H1 (cell line): ENCODE data around the gene ZC3H14. TPM values are rescaled to one million over a fixed set of nuclear protein-coding genes. Genes with fewer than 3 reads are reported as not detected.

ENCODE experiments used
- CTCF ChIA-PET: fragments of 300-600 bp; sonication (Branson Sonifier 250); formaldehyde crosslinking; loops from one replicate; lab custom pipeline; 2021; ENCODE audit not compliant: partially characterized antibody; lab: Charles Lee
- POLR2A ChIA-PET: fragments of 300-600 bp; sonication (Branson Sonifier 250); formaldehyde crosslinking; loops from one replicate; lab custom pipeline; 2021; ENCODE audit warnings: inconsistent platforms; ENCODE audit not compliant: partially characterized antibody; lab: Charles Lee
- DNase-seq, 2 experiments: peaks; one replicate each; pipeline versions ENCODE4 v3.0.0 to v3.0.0-alpha.2; 2010 to 2022; ENCODE audit warnings: low spot score in 2 of 2, low read depth in 1 of 2, mixed read lengths in 1 of 2
- FAIRE-seq: peaks from 2 replicates; lab custom pipeline; 2011; peaks lifted over from hg19 to GRCh38; lab: Jason Lieb, UNC
- H2AFZ ChIP-seq: 2 replicates; pipeline ENCODE4 v1.8.1; 2012; ENCODE audit warnings: low read length, inconsistent platforms
- H2AK5ac ChIP-seq: 2 replicates; pipeline ENCODE4 v1.6.1; 2013; ENCODE audit warnings: low read depth, low read length
- H2BK120ac ChIP-seq: replicated peaks from 2 replicates; pipeline ENCODE3; 2013; ENCODE audit warnings: low read depth, low read length, inconsistent platforms
- H2BK12ac ChIP-seq: 2 replicates; pipeline ENCODE4 v1.6.1; 2013; ENCODE audit warnings: low read depth, low read length
- H2BK15ac ChIP-seq: 2 replicates; pipeline ENCODE4 v1.6.1; 2013; ENCODE audit warnings: low read length
- H2BK20ac ChIP-seq: 2 replicates; pipeline ENCODE4 v1.6.1; 2013; ENCODE audit warnings: low read length
- H2BK5ac ChIP-seq: 2 replicates; pipeline ENCODE4 v1.6.1; 2013; ENCODE audit warnings: low read depth, low read length
- H3K14ac ChIP-seq: 2 replicates; pipeline ENCODE4 v1.6.1; 2013; ENCODE audit warnings: inconsistent platforms; ENCODE audit not compliant: insufficient read length
- H3K18ac ChIP-seq: 2 replicates; pipeline ENCODE4 v1.6.1; 2013; ENCODE audit warnings: low read length; ENCODE audit errors: extremely low read depth
- H3K23ac ChIP-seq: 2 replicates; pipeline ENCODE4 v1.6.1; 2013; ENCODE audit warnings: inconsistent platforms; ENCODE audit not compliant: insufficient read length
- H3K23me2 ChIP-seq: 2 replicates; pipeline ENCODE4 v1.6.1; 2013; ENCODE audit warnings: low read depth, low read length
- H3K27ac ChIP-seq: 2 replicates; pipeline ENCODE4 v1.6.1; 2011; ENCODE audit warnings: low read depth, low read length, inconsistent platforms
- H3K27me3 ChIP-seq, 4 experiments: replicated peaks in 1 of 4; 1 replicate in 1 of 4; 2 replicates in 3 of 4; pipeline versions ENCODE4 v1.6.1 to v1.8.1; 2011 to 2013; ENCODE audit warnings: low read length in 3 of 4, mild to moderate bottlenecking in 3 of 4, inconsistent platforms in 2 of 4, mixed read lengths in 2 of 4, moderate library complexity in 1 of 4; ENCODE audit not compliant: control insufficient read depth in 3 of 4, insufficient read depth in 3 of 4; ENCODE audit errors: extremely low read depth in 1 of 4
- H3K36me3 ChIP-seq, 4 experiments: 2 replicates each; pipeline versions ENCODE4 v1.6.1 to v1.8.1; 2011 to 2013; ENCODE audit warnings: mild to moderate bottlenecking in 4 of 4, low read length in 3 of 4, moderate library complexity in 2 of 4, control low read depth in 1 of 4, inconsistent platforms in 1 of 4; ENCODE audit not compliant: insufficient read depth in 4 of 4, control insufficient read depth in 2 of 4
- H3K4ac ChIP-seq: replicated peaks from 2 replicates; pipeline ENCODE3; 2013; ENCODE audit warnings: low read length, low read depth, mixed read lengths, inconsistent platforms; ENCODE audit not compliant: insufficient read length
- H3K4me1 ChIP-seq, 4 experiments: replicated peaks in 1 of 4; 1 replicate in 1 of 4; 2 replicates in 3 of 4; pipeline versions ENCODE4 v1.6.1 to v1.8.1; 2011 to 2013; ENCODE audit warnings: low read length in 3 of 4, inconsistent platforms in 2 of 4, mixed read lengths in 1 of 4; ENCODE audit not compliant: insufficient read depth in 4 of 4, control insufficient read depth in 3 of 4
- H3K4me2 ChIP-seq, 2 experiments: 2 replicates each; pipeline versions ENCODE4 v1.6.1 to v1.8.1; 2011 to 2013; ENCODE audit warnings: low read depth in 2 of 2, low read length in 2 of 2, control low read depth in 1 of 2, inconsistent platforms in 1 of 2, mild to moderate bottlenecking in 1 of 2; ENCODE audit not compliant: insufficient read depth in 1 of 2
- H3K4me3 ChIP-seq, 4 experiments: fragments of 200-600, 300-600 bp in 1 of 4; sonication (generic), shearing (Covaris generic), sonication (Bioruptor Twin) in 1 of 4; 2 replicates each; pipeline versions ENCODE4 v1.5.1 to v1.8.1; 2011 to 2016; ENCODE audit warnings: low read length in 4 of 4, low read depth in 3 of 4, control low read depth in 2 of 4, inconsistent platforms in 2 of 4, mild to moderate bottlenecking in 2 of 4, mixed read lengths in 1 of 4, moderate library complexity in 1 of 4; ENCODE audit not compliant: insufficient read depth in 2 of 4; ENCODE audit errors: extremely low read depth in 1 of 4
- H3K56ac ChIP-seq: replicated peaks from 2 replicates; pipeline ENCODE3; 2013; ENCODE audit warnings: low read depth, mild to moderate bottlenecking, mixed read lengths, low read length, inconsistent platforms; ENCODE audit not compliant: insufficient read length
- H3K79me1 ChIP-seq: 2 replicates; pipeline ENCODE4 v1.6.1; 2013; ENCODE audit warnings: low read depth, low read length, control low read depth
- H3K79me2 ChIP-seq, 2 experiments: 2 replicates each; pipeline versions ENCODE4 v1.6.1 to v1.8.1; 2012 to 2013; ENCODE audit warnings: low read length in 2 of 2, mild to moderate bottlenecking in 2 of 2, inconsistent platforms in 1 of 2; ENCODE audit not compliant: insufficient read depth in 2 of 2, control insufficient read depth in 1 of 2
- H3K9ac ChIP-seq, 4 experiments: replicated peaks in 1 of 4; 1 replicate in 1 of 4; 2 replicates in 3 of 4; pipeline versions ENCODE4 v1.6.1 to v1.8.1; 2011 to 2013; ENCODE audit warnings: low read depth in 3 of 4, low read length in 3 of 4, control low read depth in 2 of 4, mild to moderate bottlenecking in 2 of 4, moderate library complexity in 2 of 4, inconsistent platforms in 1 of 4; ENCODE audit errors: extremely low read depth in 1 of 4
- H3K9me3 ChIP-seq, 2 experiments: 2 replicates each; pipeline versions ENCODE4 v1.6.1 to v1.8.1; 2012 to 2013; ENCODE audit warnings: mild to moderate bottlenecking in 2 of 2, moderate library complexity in 2 of 2, control low read depth in 1 of 2, inconsistent platforms in 1 of 2, low read depth in 1 of 2, low read length in 1 of 2, mixed read lengths in 1 of 2; ENCODE audit not compliant: insufficient read depth in 2 of 2
- H4K20me1 ChIP-seq, 2 experiments: replicated peaks in 1 of 2; 2 replicates each; pipeline versions ENCODE3 to v1.8.1; 2011 to 2013; ENCODE audit warnings: inconsistent platforms in 2 of 2, low read length in 2 of 2, mild to moderate bottlenecking in 1 of 2; ENCODE audit not compliant: insufficient read depth in 2 of 2, control insufficient read depth in 1 of 2
- H4K5ac ChIP-seq: 2 replicates; pipeline ENCODE4 v1.6.1; 2013; ENCODE audit warnings: low read length, low read depth, mixed read lengths, inconsistent platforms; ENCODE audit not compliant: insufficient read length
- H4K8ac ChIP-seq: 2 replicates; pipeline ENCODE4 v1.8.0; 2013; ENCODE audit warnings: mild to moderate bottlenecking, moderate library complexity, low read length, inconsistent platforms; ENCODE audit not compliant: insufficient read depth; ENCODE audit errors: extremely low read depth
- H4K91ac ChIP-seq: replicated peaks from 2 replicates; pipeline ENCODE3; 2013; ENCODE audit warnings: low read length, mixed read lengths, inconsistent platforms; ENCODE audit not compliant: insufficient read length
- BACH1 ChIP-seq: IDR thresholded peaks from 2 replicates; pipeline ENCODE4 v1.6.1; 2012; ENCODE audit warnings: low read length, improper control_type of control experiment
- BCL11A ChIP-seq, 2 experiments: IDR thresholded peaks; one replicate each; pipeline ENCODE4 v1.6.1; 2011; ENCODE audit warnings: low read depth in 2 of 2, low read length in 2 of 2, mild to moderate bottlenecking in 2 of 2
- CBX8 ChIP-seq: fragments of 300-800, 300-1000 bp; sonication (generic); IDR thresholded peaks from 2 replicates; pipeline ENCODE4 v1.7.1; 2016; ENCODE audit warnings: low read depth, low read length, borderline replicate concordance
- KDM4A ChIP-seq: IDR thresholded peaks from one replicate; pipeline ENCODE4 v1.7.1; 2012; ENCODE audit warnings: low read depth, mild to moderate bottlenecking, moderate library complexity, low read length, inconsistent platforms; ENCODE audit not compliant: severe bottlenecking
- NANOG ChIP-seq: IDR thresholded peaks from 2 replicates; pipeline ENCODE4 v1.6.1; 2011; ENCODE audit warnings: low read length, low read depth, mild to moderate bottlenecking, inconsistent platforms; ENCODE audit not compliant: insufficient read depth, poor library complexity, severe bottlenecking
- PHF8 ChIP-seq: fragments of 200-600 bp; sonication (generic); conservative IDR thresholded peaks from 2 replicates; pipeline ENCODE4 v1.7.1; 2012; ENCODE audit warnings: low read depth, mild to moderate bottlenecking, inconsistent platforms, low read length, moderate library complexity
- POLR2A ChIP-seq, 2 experiments: IDR thresholded peaks; 1 replicate in 1 of 2; 2 replicates in 1 of 2; pipeline ENCODE4 v1.6.1; 2011; ENCODE audit warnings: low read depth in 2 of 2, low read length in 2 of 2, mild to moderate bottlenecking in 2 of 2; ENCODE audit errors: control extremely low read depth in 1 of 2
- SUZ12 ChIP-seq: fragments of 200-600 bp; sonication (generic); IDR thresholded peaks from 2 replicates; pipeline ENCODE4 v1.6.1; 2012; ENCODE audit warnings: mild to moderate bottlenecking, inconsistent platforms, low read length, moderate library complexity, mixed read lengths
- ZNF274 ChIP-seq: IDR thresholded peaks from 2 replicates; pipeline ENCODE4 v1.7.0; 2012; ENCODE audit warnings: low read length, borderline replicate concordance; ENCODE audit errors: extremely low read depth
- WGBS, 2 experiments: shearing (Covaris generic) in 1 of 2; methylation state at CpG; one replicate each; pipeline versions ENCODE4 v1.1.6 to v1.1.7; 2013 to 2015; ENCODE audit warnings: low lambda C conversion rate in 2 of 2, mixed read lengths in 2 of 2, inconsistent platforms in 1 of 2, low coverage in 1 of 2, missing lambda C conversion rate in 1 of 2; ENCODE audit not compliant: insufficient replicate concordance in 2 of 2, insufficient coverage in 1 of 2, insufficient read length in 1 of 2; ENCODE audit errors: extremely low coverage in 1 of 2, missing lambda C conversion rate in 1 of 2; 5-methylcytosine and 5-hydroxymethylcytosine counted together
- polyA plus RNA-seq, 7 experiments: library from polyadenylated mRNA; depleted of rRNA in 3 of 7; stranded (reverse) in 5 of 7; unstranded in 2 of 7; fragments of >200 nt in 5 of 7; fragments of 200-250 nt in 2 of 7; gene quantifications; 1 replicate in 5 of 7; 2 replicates in 1 of 7; 4 replicates in 1 of 7; pipeline versions ENCODE4 v1.2.1 to v1.2.3, GENCODE V29; 2011 to 2013; ENCODE audit warnings: missing spikeins in 2 of 7, mixed read lengths in 2 of 7
- total RNA-seq: library from RNA; stranded (reverse); fragmentation: NEBNext Ultra II Directional; extraction: Animal tissue kit (Norgen Biotek cat#: 25700); gene quantifications from 2 replicates; pipeline ENCODE4 v1.2.1, GENCODE V29; 2021
- TF ChIP-seq, protein P1 (sequence below): IDR thresholded peaks from 2 replicates; pipeline ENCODE4 v1.6.1; 2012; ENCODE audit warnings: inconsistent platforms

ZC3H14 gene
- total and polyA plus RNA-seq, 2 of the 8 experiments (the other 6 are each of a cell fraction or from before 2014, with no cell fraction given), result 86.0 to 99.1 TPM

GRCh38 chr14:88565427-88565826 lies 2.6 kb downstream of the ZC3H14 start:
- ChIA-PET POLR2A (interaction anchor here (1.2 kb wide), 2 partner anchors 14 to 17 kb away, joined by 4 to 5 read pairs; no protein-coding TSS in a partner anchor), CTCF (no interaction called here)
- H3K79me2 ChIP-seq, result peaks cover 0 to 36% of the 10 kb centered on the region in 2 experiments; a peak in 3 of 4 replicates
- H4K20me1 ChIP-seq, result peaks cover 3 to 9% of the 10 kb centered on the region in 2 experiments
- H3K27me3 ChIP-seq, result no peaks in the 10 kb centered on the region
- no peak overlapping the region for H3K27ac ChIP-seq
- H2BK20ac ChIP-seq, result no peak overlapping the region
- no peak overlapping the region for H3K4ac ChIP-seq
- H4K91ac ChIP-seq, result no peak overlapping the region
- no peak overlapping the region for H3K23ac ChIP-seq
- H3K9me3 ChIP-seq, result no peaks in the 10 kb centered on the region
- H3K79me1 ChIP-seq, result no peaks in the 10 kb centered on the region; the same call in 1 of the 2 replicates
- FAIRE-seq, result no peak
- peaks cover 0 to 4% (median 2%) of the 10 kb centered on the region in 4 experiments; a peak in 5 of 7 replicates for H3K4me1 ChIP-seq
- no peak overlapping the region for H4K5ac ChIP-seq
- peaks cover 6% of the 10 kb centered on the region for H3K23me2 ChIP-seq
- no peak overlapping the region for H3K14ac ChIP-seq
- no peak overlapping the region for H3K4me2 ChIP-seq
- H3K36me3 ChIP-seq, result peaks cover 10 to 47% (median 26%) of the 10 kb centered on the region in 4 experiments
- H2BK12ac ChIP-seq, result no peak overlapping the region
- H2AK5ac ChIP-seq, result no peak overlapping the region
- H3K4me3 ChIP-seq, result no peak overlapping the region
- no peak overlapping the region for H2BK120ac ChIP-seq
- H2BK15ac ChIP-seq, result no peak overlapping the region
- H3K18ac ChIP-seq, result no peak overlapping the region
- DNase-seq, result no peak
- no peak overlapping the region for H2AFZ ChIP-seq
- no peak overlapping the region for H3K56ac ChIP-seq
- no peak overlapping the region for H4K8ac ChIP-seq
- 98% methylated on average over 5 of the region's 5 CpGs; no CpG with 5 or more reads in 1 of the 2 experiments for WGBS, 2 experiments
- H2BK5ac ChIP-seq, result no peak overlapping the region
- H3K9ac ChIP-seq, result no peak overlapping the region
- TF ChIP-seq CBX8 (no peak), BCL11A (IDR thresholded peaks at IDR 0.05; ENCODE audit: low read depth in 2 of 2, low read length in 2 of 2) (no peak), BACH1 (no peak), ZNF274 (no peak), POLR2A (IDR thresholded peaks at IDR 0.05; ENCODE audit: control extremely low read depth in 1 of 2, low read depth in 2 of 2, low read length in 2 of 2) (no peak), SUZ12 (no peak), KDM4A (no peak), NANOG (no peak), PHF8 (no peak)
- TF ChIP-seq, protein P1, sequence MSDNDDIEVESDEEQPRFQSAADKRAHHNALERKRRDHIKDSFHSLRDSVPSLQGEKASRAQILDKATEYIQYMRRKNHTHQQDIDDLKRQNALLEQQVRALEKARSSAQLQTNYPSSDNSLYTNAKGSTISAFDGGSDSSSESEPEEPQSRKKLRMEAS, result no peak
